ENCODE data around the gene KCTD1. TPM values are rescaled to one million over a fixed set of nuclear protein-coding genes. Genes with fewer than 3 reads are reported as not detected.

KCTD1 gene
- total RNA-seq, 1 experiment from 2014 or later, result 4.9 TPM

- H3K9ac ChIP-seq (ENCODE audit: low read length), result no peak overlapping the region
- DNase-seq, result no peak
- no peak overlapping the region for H2AFZ ChIP-seq (ENCODE audit: low read length)
- H3K27ac ChIP-seq (ENCODE audit: low read length), result no peak overlapping the region
- no peaks in the 10 kb centered on the region for H3K9me2 ChIP-seq (replicated peaks; ENCODE audit: insufficient read depth, low read length)
- no peaks in the 10 kb centered on the region for H3K27me3 ChIP-seq (ENCODE audit: low read length)
- H3K79me2 ChIP-seq (ENCODE audit: low read length), result no peaks in the 10 kb centered on the region
- no peaks in the 10 kb centered on the region for H3K9me3 ChIP-seq (ENCODE audit: low read length)
- peaks cover 16% of the 10 kb centered on the region for H3K4me1 ChIP-seq (ENCODE audit: low read length)
- no peak overlapping the region for H3K4me2 ChIP-seq (ENCODE audit: low read depth, low read length, poor library complexity, severe bottlenecking)
- no peak overlapping the region for H3K4me3 ChIP-seq (ENCODE audit: low read length)
- H3K36me3 ChIP-seq (ENCODE audit: insufficient read depth, low read length), result 0 out of 2 replicates have a peak, but pooled peaks cover 3% of the 10 kb centered on the region
- no peaks in the 10 kb centered on the region for H4K20me1 ChIP-seq (ENCODE audit: insufficient read depth, low read depth, low read length)
These were observed 126.4 kb downstream of the KCTD1 start for GRCh38 chr18:26421931-26422330.

DNA sequence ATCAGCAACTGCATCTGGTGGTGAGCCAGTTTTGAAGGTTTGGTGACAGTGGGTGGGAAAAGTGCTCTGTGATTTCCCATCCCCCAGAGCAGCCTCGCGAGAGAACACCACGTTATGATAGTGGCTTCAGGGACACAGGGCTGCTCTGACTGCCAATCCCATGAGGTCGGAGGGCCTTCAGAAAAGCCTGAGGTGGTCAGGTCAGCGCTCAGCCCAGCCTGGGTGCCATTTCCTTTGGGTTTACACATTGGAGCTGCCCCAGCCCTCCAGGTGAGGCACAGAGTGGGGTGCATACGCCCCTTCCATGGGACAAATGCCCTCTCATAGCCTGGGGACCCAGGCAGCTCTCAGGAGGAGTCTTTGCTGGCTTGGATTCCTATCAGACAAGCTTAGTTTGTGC, 126.8 kb downstream of the KCTD1 start:
- Histone ChIP-seq H3K9me2 (replicated peaks; ENCODE audit: insufficient read depth, low read length) (no peaks in the 10 kb centered on the region), H3K9me3 (ENCODE audit: low read length) (no peaks in the 10 kb centered on the region), H3K4me3 (ENCODE audit: low read length) (no peak overlapping the region), H3K27ac (ENCODE audit: low read length) (no peak overlapping the region), H3K36me3 (ENCODE audit: insufficient read depth, low read length) (0 out of 2 replicates have a peak, but pooled peaks cover 3% of the 10 kb centered on the region), H3K79me2 (ENCODE audit: low read length) (no peaks in the 10 kb centered on the region), H4K20me1 (ENCODE audit: insufficient read depth, low read depth, low read length) (no peaks in the 10 kb centered on the region), H2AFZ (ENCODE audit: low read length) (no peak overlapping the region), H3K4me1 (ENCODE audit: low read length) (peaks cover 16% of the 10 kb centered on the region), H3K27me3 (ENCODE audit: low read length) (no peaks in the 10 kb centered on the region), H3K9ac (ENCODE audit: low read length) (no peak overlapping the region), H3K4me2 (ENCODE audit: low read depth, low read length, poor library complexity, severe bottlenecking) (no peak overlapping the region)
- no peak for DNase-seq

DNA sequence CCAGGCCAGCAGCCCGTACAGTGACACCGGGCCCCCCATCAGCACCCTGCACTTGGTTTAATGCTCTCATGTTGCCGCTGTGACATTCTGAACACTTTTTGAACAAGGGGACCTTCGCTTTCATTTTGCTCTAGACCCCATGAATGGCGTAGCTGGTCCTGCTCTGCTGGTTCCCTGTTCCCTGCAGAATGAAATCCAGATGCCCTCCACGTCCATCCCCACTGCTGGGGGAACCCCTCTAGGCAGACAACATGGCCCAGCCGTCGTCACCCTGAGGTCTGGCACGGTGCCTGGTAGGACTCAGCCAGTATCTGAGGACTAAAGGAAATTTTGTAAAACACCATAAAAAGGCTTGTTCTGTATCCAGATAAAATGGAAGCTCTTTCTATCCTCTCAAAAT, 128.6 kb downstream of the KCTD1 start:
- no peaks in the 10 kb centered on the region for H3K79me2 ChIP-seq (ENCODE audit: low read length)
- no peak overlapping the region for H3K4me3 ChIP-seq (ENCODE audit: low read length)
- H3K27me3 ChIP-seq (ENCODE audit: low read length), result no peaks in the 10 kb centered on the region
- no peaks in the 10 kb centered on the region for H4K20me1 ChIP-seq (ENCODE audit: insufficient read depth, low read depth, low read length)
- H2AFZ ChIP-seq (ENCODE audit: low read length), result no peak overlapping the region
- H3K4me2 ChIP-seq (ENCODE audit: low read depth, low read length, poor library complexity, severe bottlenecking), result no peak overlapping the region
- no peaks in the 10 kb centered on the region for H3K36me3 ChIP-seq (ENCODE audit: insufficient read depth, low read length)
- no peak overlapping the region for H3K9ac ChIP-seq (ENCODE audit: low read length)
- no peak overlapping the region for H3K27ac ChIP-seq (ENCODE audit: low read length)
- peaks cover 16% of the 10 kb centered on the region for H3K4me1 ChIP-seq (ENCODE audit: low read length)
- DNase-seq, result no peak
- no peaks in the 10 kb centered on the region for H3K9me2 ChIP-seq (replicated peaks; ENCODE audit: insufficient read depth, low read length)
- no peaks in the 10 kb centered on the region for H3K9me3 ChIP-seq (ENCODE audit: low read length)

DNA sequence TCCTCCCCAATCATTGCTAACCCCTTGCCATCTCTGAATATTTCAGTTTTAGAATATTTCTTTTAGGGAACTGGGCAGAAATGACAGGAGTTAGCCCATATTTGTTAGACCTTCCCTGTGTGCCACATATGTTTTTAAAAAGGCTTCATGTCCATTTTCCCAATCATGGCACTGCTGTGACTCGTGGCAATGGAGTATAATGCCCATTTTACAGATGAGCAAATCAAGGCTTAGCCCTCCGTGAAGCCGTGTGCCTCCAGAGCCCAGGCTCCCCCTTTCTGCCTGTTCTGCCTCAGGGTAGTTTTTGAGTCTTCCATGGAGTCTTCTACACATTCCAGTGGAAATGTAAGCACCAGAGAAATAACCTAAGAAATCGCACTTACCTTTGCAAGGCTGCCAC, 130.1 kb downstream of the KCTD1 start:
- H3K9me2 ChIP-seq (replicated peaks; ENCODE audit: insufficient read depth, low read length), result no peaks in the 10 kb centered on the region
- no peak for DNase-seq
- H3K9me3 ChIP-seq (ENCODE audit: low read length), result no peaks in the 10 kb centered on the region
- no peak overlapping the region for H3K4me3 ChIP-seq (ENCODE audit: low read length)
- no peaks in the 10 kb centered on the region for H3K79me2 ChIP-seq (ENCODE audit: low read length)
- H3K4me1 ChIP-seq (ENCODE audit: low read length), result peaks cover 14% of the 10 kb centered on the region
- no peak overlapping the region for H2AFZ ChIP-seq (ENCODE audit: low read length)
- H3K36me3 ChIP-seq (ENCODE audit: insufficient read depth, low read length), result no peaks in the 10 kb centered on the region
- H3K9ac ChIP-seq (ENCODE audit: low read length), result no peak overlapping the region
- H3K4me2 ChIP-seq (ENCODE audit: low read depth, low read length, poor library complexity, severe bottlenecking), result no peak overlapping the region
- H4K20me1 ChIP-seq (ENCODE audit: insufficient read depth, low read depth, low read length), result no peaks in the 10 kb centered on the region
- no peaks in the 10 kb centered on the region for H3K27me3 ChIP-seq (ENCODE audit: low read length)
- no peak overlapping the region for H3K27ac ChIP-seq (ENCODE audit: low read length)

GRCh38 chr18:26417190-26417589, 131.2 kb downstream of the KCTD1 start:
- Histone ChIP-seq H3K9ac (ENCODE audit: low read length) (no peak overlapping the region), H3K9me3 (ENCODE audit: low read length) (no peaks in the 10 kb centered on the region), H3K4me3 (ENCODE audit: low read length) (no peak overlapping the region), H3K27me3 (ENCODE audit: low read length) (no peaks in the 10 kb centered on the region), H3K4me2 (ENCODE audit: low read depth, low read length, poor library complexity, severe bottlenecking) (no peak overlapping the region), H3K9me2 (replicated peaks; ENCODE audit: insufficient read depth, low read length) (no peaks in the 10 kb centered on the region), H4K20me1 (ENCODE audit: insufficient read depth, low read depth, low read length) (no peaks in the 10 kb centered on the region), H3K4me1 (ENCODE audit: low read length) (peaks cover 3% of the 10 kb centered on the region), H2AFZ (ENCODE audit: low read length) (no peak overlapping the region), H3K27ac (ENCODE audit: low read length) (no peak overlapping the region), H3K36me3 (ENCODE audit: insufficient read depth, low read length) (no peaks in the 10 kb centered on the region), H3K79me2 (ENCODE audit: low read length) (no peaks in the 10 kb centered on the region)
- no peak for DNase-seq

DNA sequence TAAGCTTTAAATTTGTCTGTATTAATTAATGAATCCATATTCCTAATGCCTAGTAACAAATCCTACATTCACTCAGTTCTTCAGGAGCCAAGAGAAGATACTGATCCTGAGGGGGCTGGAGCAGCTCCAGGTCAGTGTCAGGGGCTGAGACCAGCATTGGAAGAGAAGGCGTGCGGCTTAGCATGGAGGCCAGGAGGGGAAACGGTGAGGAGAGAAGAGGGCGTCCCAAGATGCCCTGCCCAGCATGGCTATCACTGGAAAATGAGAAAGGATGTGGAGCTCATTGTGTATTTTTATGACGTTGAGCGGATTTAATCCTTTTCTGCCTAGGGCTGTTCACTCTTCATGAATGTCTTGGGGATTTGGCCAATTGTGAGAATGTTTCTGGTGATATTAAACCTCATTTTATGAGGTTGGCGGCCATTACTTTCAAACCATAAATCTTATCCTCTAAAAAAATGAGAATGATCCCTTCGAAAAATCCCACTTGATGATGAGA, 131.7 kb downstream of the KCTD1 start:
- no peak overlapping the region for H2AFZ ChIP-seq (ENCODE audit: low read length)
- H3K27ac ChIP-seq (ENCODE audit: low read length), result no peak overlapping the region
- no peak overlapping the region for H3K4me2 ChIP-seq (ENCODE audit: low read depth, low read length, poor library complexity, severe bottlenecking)
- DNase-seq, result no peak
- no peaks in the 10 kb centered on the region for H3K4me1 ChIP-seq (ENCODE audit: low read length)
- H3K4me3 ChIP-seq (ENCODE audit: low read length), result no peak overlapping the region
- H3K9me3 ChIP-seq (ENCODE audit: low read length), result no peaks in the 10 kb centered on the region
- H3K27me3 ChIP-seq (ENCODE audit: low read length), result no peaks in the 10 kb centered on the region
- no peaks in the 10 kb centered on the region for H3K79me2 ChIP-seq (ENCODE audit: low read length)
- no peaks in the 10 kb centered on the region for H3K9me2 ChIP-seq (replicated peaks; ENCODE audit: insufficient read depth, low read length)
- no peaks in the 10 kb centered on the region for H3K36me3 ChIP-seq (ENCODE audit: insufficient read depth, low read length)
- H3K9ac ChIP-seq (ENCODE audit: low read length), result no peak overlapping the region
- H4K20me1 ChIP-seq (ENCODE audit: insufficient read depth, low read depth, low read length), result no peaks in the 10 kb centered on the region

DNA sequence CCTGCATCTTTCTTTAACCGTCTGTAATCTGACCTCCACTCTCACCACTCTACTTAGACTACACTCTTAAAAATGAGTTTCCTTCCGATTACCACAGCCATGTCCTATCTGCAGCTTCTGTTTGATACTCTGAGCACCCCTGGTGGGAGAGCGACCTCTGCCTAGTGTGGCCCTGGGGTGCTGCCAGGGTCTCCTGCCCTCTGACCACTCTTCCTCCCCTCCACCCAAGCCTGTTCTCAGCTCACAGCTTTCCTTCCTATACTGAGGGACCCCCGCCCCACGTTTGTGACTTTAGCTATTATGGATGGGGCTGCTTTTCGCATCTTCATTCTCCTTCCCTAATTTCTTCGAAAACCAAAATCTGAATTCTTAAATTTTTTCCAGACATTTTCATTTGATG, 132.7 kb downstream of the KCTD1 start:
- H4K20me1 ChIP-seq (ENCODE audit: insufficient read depth, low read depth, low read length), result no peaks in the 10 kb centered on the region
- no peak overlapping the region for H3K4me3 ChIP-seq (ENCODE audit: low read length)
- H3K4me1 ChIP-seq (ENCODE audit: low read length), result no peaks in the 10 kb centered on the region
- H3K9me2 ChIP-seq (replicated peaks; ENCODE audit: insufficient read depth, low read length), result no peaks in the 10 kb centered on the region
- no peaks in the 10 kb centered on the region for H3K27me3 ChIP-seq (ENCODE audit: low read length)
- H3K9ac ChIP-seq (ENCODE audit: low read length), result no peak overlapping the region
- no peaks in the 10 kb centered on the region for H3K36me3 ChIP-seq (ENCODE audit: insufficient read depth, low read length)
- H3K79me2 ChIP-seq (ENCODE audit: low read length), result no peaks in the 10 kb centered on the region
- H2AFZ ChIP-seq (ENCODE audit: low read length), result no peak overlapping the region
- H3K4me2 ChIP-seq (ENCODE audit: low read depth, low read length, poor library complexity, severe bottlenecking), result no peak overlapping the region
- no peak for DNase-seq
- H3K27ac ChIP-seq (ENCODE audit: low read length), result no peak overlapping the region
- H3K9me3 ChIP-seq (ENCODE audit: low read length), result no peaks in the 10 kb centered on the region

DNA sequence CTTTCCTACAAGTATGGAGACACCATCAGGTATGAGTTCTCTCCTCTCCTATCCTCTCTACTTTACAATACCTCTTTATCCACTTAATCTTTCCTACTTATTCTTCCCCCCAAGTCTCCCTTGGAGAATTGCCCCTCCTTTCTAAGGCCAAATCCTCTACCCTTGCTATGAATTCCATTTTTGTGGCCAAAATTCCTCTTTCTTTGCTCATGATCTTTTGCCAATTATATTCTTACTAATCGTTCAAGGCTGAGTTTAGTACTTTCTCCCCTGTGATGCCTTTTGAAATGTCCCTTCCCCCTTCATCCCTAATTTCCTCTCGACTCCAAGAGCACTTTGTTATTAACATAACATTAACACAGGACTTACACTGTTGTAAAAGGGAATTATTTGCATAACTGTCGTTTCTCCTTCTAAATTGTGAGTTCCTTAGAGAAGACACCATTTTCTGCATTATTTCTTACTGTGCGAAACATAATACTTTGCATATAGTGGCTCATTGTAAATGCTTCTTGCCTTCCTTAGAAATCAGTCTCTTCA, 133.4 kb downstream of the KCTD1 start:
- Histone ChIP-seq H3K27ac (ENCODE audit: low read length) (no peak overlapping the region), H3K27me3 (ENCODE audit: low read length) (no peaks in the 10 kb centered on the region), H3K36me3 (ENCODE audit: insufficient read depth, low read length) (no peaks in the 10 kb centered on the region), H3K9me3 (ENCODE audit: low read length) (no peaks in the 10 kb centered on the region), H3K4me1 (ENCODE audit: low read length) (peaks cover 2% of the 10 kb centered on the region), H4K20me1 (ENCODE audit: insufficient read depth, low read depth, low read length) (no peaks in the 10 kb centered on the region), H2AFZ (ENCODE audit: low read length) (no peak overlapping the region), H3K79me2 (ENCODE audit: low read length) (no peaks in the 10 kb centered on the region), H3K4me2 (ENCODE audit: low read depth, low read length, poor library complexity, severe bottlenecking) (no peak overlapping the region), H3K9me2 (replicated peaks; ENCODE audit: insufficient read depth, low read length) (no peaks in the 10 kb centered on the region), H3K4me3 (ENCODE audit: low read length) (no peak overlapping the region), H3K9ac (ENCODE audit: low read length) (no peak overlapping the region)
- no peak for DNase-seq
